ENCODE results near the gene TBC1D5. TPM values are rescaled to one million over a fixed set of nuclear protein-coding genes. Genes with fewer than 3 reads are reported as not detected.

The TBC1D5 gene
- total RNA-seq, 1 experiment from 2014 or later = 33.9 TPM

GRCh38 chr3:17133632-17134545 lies 608.5 kb downstream of the TBC1D5 start:
- Histone ChIP-seq H3K79me2 (ENCODE audit: insufficient read depth, low read length) (no peaks in the 10 kb centered on the region), H4K20me1 (ENCODE audit: insufficient read depth) (no peaks in the 10 kb centered on the region), H3K9me2 (ENCODE audit: insufficient read depth) (no peaks in the 10 kb centered on the region), H3K9me3 (ENCODE audit: control insufficient read depth in 1 of 2, insufficient read depth in 1 of 2, low read depth in 1 of 2, low read length in 2 of 2) (no peaks in the 10 kb centered on the region), H3K36me3 (ENCODE audit: control insufficient read depth in 1 of 2, insufficient read depth in 2 of 2, low read length in 2 of 2) (no peaks in the 10 kb centered on the region), H3K9ac (ENCODE audit: low read length) (no peak overlapping the region), H3K27me3 (ENCODE audit: insufficient read depth, low read length) (no peaks in the 10 kb centered on the region), H3K4me2 (ENCODE audit: low read length) (no peak overlapping the region), H3K4me3 (replicated peaks in 1 of 2; ENCODE audit: low read depth in 1 of 2, low read length in 2 of 2) (no peak overlapping the region), H3K4me1 (ENCODE audit: control insufficient read depth in 1 of 2, insufficient read depth in 2 of 2, low read length in 2 of 2) (no peaks in the 10 kb centered on the region), H3K27ac (ENCODE audit: low read depth, low read length) (no peak overlapping the region), H2AFZ (ENCODE audit: low read depth, low read length, poor library complexity, severe bottlenecking) (no peak overlapping the region)
- no TSS peak for BruUV-seq (replicated peaks)
- intact Hi-C loops (cut with micrococcal nuclease) = no loop called here
- no peak for DNase-seq (ENCODE audit: low read depth, low spot score)
- ChIA-PET CTCF (no interaction called here), POLR2A (no interaction called here), RAD21 (ENCODE audit: low non-redundant PET in 1 of 2, low total read pairs in 2 of 2, uncharacterized antibody in 2 of 2, unreplicated experiment in 2 of 2) (no interaction called here)
- TF ChIP-seq EZH2 (IDR thresholded peaks at IDR 0.05) (no peak), ZNF274 (IDR thresholded peaks at IDR 0.05; ENCODE audit: low read depth, low read length) (no peak), JUND (IDR thresholded peaks at IDR 0.05) (no peak)
- no peak for ATAC-seq

GRCh38 chr3:17132286-17133115 lies 609.9 kb downstream of the TBC1D5 start:
- ChIA-PET CTCF (no interaction called here), RAD21 (ENCODE audit: low non-redundant PET in 1 of 2, low total read pairs in 2 of 2, uncharacterized antibody in 2 of 2, unreplicated experiment in 2 of 2) (no interaction called here), POLR2A (no interaction called here)
- no peak for ATAC-seq
- Histone ChIP-seq H3K4me2 (ENCODE audit: low read length) (no peak overlapping the region), H3K9me2 (ENCODE audit: insufficient read depth) (no peaks in the 10 kb centered on the region), H3K27ac (ENCODE audit: low read depth, low read length) (no peak overlapping the region), H2AFZ (ENCODE audit: low read depth, low read length, poor library complexity, severe bottlenecking) (no peak overlapping the region), H3K9ac (ENCODE audit: low read length) (no peak overlapping the region), H3K79me2 (ENCODE audit: insufficient read depth, low read length) (no peaks in the 10 kb centered on the region), H4K20me1 (ENCODE audit: insufficient read depth) (no peaks in the 10 kb centered on the region), H3K4me1 (ENCODE audit: control insufficient read depth in 1 of 2, insufficient read depth in 2 of 2, low read length in 2 of 2) (no peaks in the 10 kb centered on the region), H3K36me3 (ENCODE audit: control insufficient read depth in 1 of 2, insufficient read depth in 2 of 2, low read length in 2 of 2) (no peaks in the 10 kb centered on the region), H3K4me3 (replicated peaks in 1 of 2; ENCODE audit: low read depth in 1 of 2, low read length in 2 of 2) (no peak overlapping the region), H3K27me3 (ENCODE audit: insufficient read depth, low read length) (no peaks in the 10 kb centered on the region), H3K9me3 (ENCODE audit: control insufficient read depth in 1 of 2, insufficient read depth in 1 of 2, low read depth in 1 of 2, low read length in 2 of 2) (no peaks in the 10 kb centered on the region)
- DNase-seq (ENCODE audit: low read depth, low spot score) = no peak
- BruUV-seq (replicated peaks) = no TSS peak
- intact Hi-C loops (cut with micrococcal nuclease) = no loop called here
- TF ChIP-seq SRF (IDR thresholded peaks at IDR 0.05; ENCODE audit: low read depth) (no peak), JUND (IDR thresholded peaks at IDR 0.05) (no peak), POLR2AphosphoS5 (IDR thresholded peaks at IDR 0.05; ENCODE audit: low read depth, low read length) (no peak), ZNF274 (IDR thresholded peaks at IDR 0.05; ENCODE audit: low read depth, low read length) (no peak), EZH2phosphoT487 (IDR thresholded peaks at IDR 0.05; ENCODE audit: borderline replicate concordance) (no peak), ELF1 (IDR thresholded peaks at IDR 0.05; ENCODE audit: borderline replicate concordance, low read depth) (no peak), CEBPB (IDR thresholded peaks at IDR 0.05; ENCODE audit: low read depth) (no peak), YY1 (IDR thresholded peaks at IDR 0.05; ENCODE audit: extremely low read depth, insufficient replicate concordance, low read depth, low read length) (no peak), RAD21 (IDR thresholded peaks at IDR 0.05; ENCODE audit: low read depth) (no peak), SIN3A (IDR thresholded peaks at IDR 0.05; ENCODE audit: low read depth) (no peak), ZFX (IDR thresholded peaks at IDR 0.05) (no peak), EGR1 (IDR thresholded peaks at IDR 0.05; ENCODE audit: low read depth) (no peak)
- TF ChIP-seq, protein P1, sequence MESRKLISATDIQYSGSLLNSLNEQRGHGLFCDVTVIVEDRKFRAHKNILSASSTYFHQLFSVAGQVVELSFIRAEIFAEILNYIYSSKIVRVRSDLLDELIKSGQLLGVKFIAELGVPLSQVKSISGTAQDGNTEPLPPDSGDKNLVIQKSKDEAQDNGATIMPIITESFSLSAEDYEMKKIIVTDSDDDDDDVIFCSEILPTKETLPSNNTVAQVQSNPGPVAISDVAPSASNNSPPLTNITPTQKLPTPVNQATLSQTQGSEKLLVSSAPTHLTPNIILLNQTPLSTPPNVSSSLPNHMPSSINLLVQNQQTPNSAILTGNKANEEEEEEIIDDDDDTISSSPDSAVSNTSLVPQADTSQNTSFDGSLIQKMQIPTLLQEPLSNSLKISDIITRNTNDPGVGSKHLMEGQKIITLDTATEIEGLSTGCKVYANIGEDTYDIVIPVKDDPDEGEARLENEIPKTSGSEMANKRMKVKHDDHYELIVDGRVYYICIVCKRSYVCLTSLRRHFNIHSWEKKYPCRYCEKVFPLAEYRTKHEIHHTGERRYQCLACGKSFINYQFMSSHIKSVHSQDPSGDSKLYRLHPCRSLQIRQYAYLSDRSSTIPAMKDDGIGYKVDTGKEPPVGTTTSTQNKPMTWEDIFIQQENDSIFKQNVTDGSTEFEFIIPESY (IDR thresholded peaks at IDR 0.05; ENCODE audit: extremely low read depth, insufficient replicate concordance, low read length) = no peak
- TF ChIP-seq, protein P2, sequence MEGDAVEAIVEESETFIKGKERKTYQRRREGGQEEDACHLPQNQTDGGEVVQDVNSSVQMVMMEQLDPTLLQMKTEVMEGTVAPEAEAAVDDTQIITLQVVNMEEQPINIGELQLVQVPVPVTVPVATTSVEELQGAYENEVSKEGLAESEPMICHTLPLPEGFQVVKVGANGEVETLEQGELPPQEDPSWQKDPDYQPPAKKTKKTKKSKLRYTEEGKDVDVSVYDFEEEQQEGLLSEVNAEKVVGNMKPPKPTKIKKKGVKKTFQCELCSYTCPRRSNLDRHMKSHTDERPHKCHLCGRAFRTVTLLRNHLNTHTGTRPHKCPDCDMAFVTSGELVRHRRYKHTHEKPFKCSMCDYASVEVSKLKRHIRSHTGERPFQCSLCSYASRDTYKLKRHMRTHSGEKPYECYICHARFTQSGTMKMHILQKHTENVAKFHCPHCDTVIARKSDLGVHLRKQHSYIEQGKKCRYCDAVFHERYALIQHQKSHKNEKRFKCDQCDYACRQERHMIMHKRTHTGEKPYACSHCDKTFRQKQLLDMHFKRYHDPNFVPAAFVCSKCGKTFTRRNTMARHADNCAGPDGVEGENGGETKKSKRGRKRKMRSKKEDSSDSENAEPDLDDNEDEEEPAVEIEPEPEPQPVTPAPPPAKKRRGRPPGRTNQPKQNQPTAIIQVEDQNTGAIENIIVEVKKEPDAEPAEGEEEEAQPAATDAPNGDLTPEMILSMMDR (IDR thresholded peaks at IDR 0.05 in 2 of 3, conservative IDR thresholded peaks at IDR 0.05 in 1 of 3; ENCODE audit: borderline replicate concordance in 1 of 3, insufficient read depth in 1 of 3, low read depth in 2 of 3, low read length in 2 of 3) = no peak

All from HCT116 (cell line).